K562 (cell line): ENCODE results near the gene ATXN1.

Experiments used
- CREB1 ChIP-seq, 2 experiments: sonication (generic) in 1 of 2; formaldehyde crosslinking in 1 of 2; IDR thresholded peaks; 2 replicates each; pipeline versions ENCODE4 v1.6.1 to v1.8.0; 2012 to 2022; ENCODE audit warnings: inconsistent platforms in 1 of 2, mild to moderate bottlenecking in 1 of 2, missing genetic modification reagents in 1 of 2, moderate library complexity in 1 of 2
- CTCF ChIP-seq, 3 experiments: IDR thresholded peaks in 2 of 3; conservative IDR thresholded peaks in 1 of 3; 2 replicates each; pipeline ENCODE4 v1.5.1; 2011 to 2012; ENCODE audit warnings: low read length in 3 of 3, mild to moderate bottlenecking in 3 of 3, control low read depth in 2 of 3, improper control_type of control experiment in 1 of 3, inconsistent platforms in 1 of 3, low read depth in 1 of 3, mixed read lengths in 1 of 3, moderate library complexity in 1 of 3; ENCODE audit not compliant: insufficient read depth in 2 of 3
- FOXJ3 ChIP-seq: sonication (generic); formaldehyde crosslinking; IDR thresholded peaks from 2 replicates; pipeline ENCODE4 v1.4.0; 2020; ENCODE audit warnings: mild to moderate bottlenecking, missing genetic modification reagents
- JUND ChIP-seq, 2 experiments: IDR thresholded peaks; 2 replicates in 1 of 2; 3 replicates in 1 of 2; pipeline ENCODE4 v1.6.1; 2011; ENCODE audit warnings: borderline replicate concordance in 2 of 2, low read depth in 2 of 2, low read length in 2 of 2, improper control_type of control experiment in 1 of 2, missing biosample characterization in 1 of 2, missing genetic modification characterization in 1 of 2, missing genetic modification reagents in 1 of 2
- NFRKB ChIP-seq: fragments of 450-650 bp; IDR thresholded peaks from 2 replicates; pipeline ENCODE4 v1.6.1; 2016; ENCODE audit warnings: low read depth
- POLR2A ChIP-seq: fragments of 450-650 bp; conservative IDR thresholded peaks from 2 replicates; pipeline ENCODE4 v1.6.1; 2016
- RERE ChIP-seq: sonication (generic); formaldehyde crosslinking; IDR thresholded peaks from 2 replicates; pipeline ENCODE4 v1.8.0; 2023; ENCODE audit warnings: missing genetic modification reagents, mild to moderate bottlenecking, borderline replicate concordance
- SAP30 ChIP-seq: fragments of 200-600 bp; sonication (generic); IDR thresholded peaks from 2 replicates; pipeline ENCODE4 v1.6.1; 2012; ENCODE audit warnings: borderline replicate concordance, low read depth, mild to moderate bottlenecking, moderate library complexity, low read length, control low read depth, inconsistent platforms; ENCODE audit not compliant: insufficient read depth, poor library complexity, severe bottlenecking
- SMARCE1 ChIP-seq: fragments of 450-650 bp; IDR thresholded peaks from 2 replicates; pipeline ENCODE4 v1.7.1; 2016; ENCODE audit warnings: mild to moderate bottlenecking
- SNAPC5 ChIP-seq: fragments of 250-450 bp; sonication (Bioruptor Pico); IDR thresholded peaks from 2 replicates; pipeline ENCODE4 v1.8.0; 2021; ENCODE audit warnings: moderate library complexity, mild to moderate bottlenecking, inconsistent platforms
- ZNF263 ChIP-seq: sonication (generic); formaldehyde crosslinking; IDR thresholded peaks from 2 replicates; pipeline ENCODE4 v1.8.0; 2022; ENCODE audit warnings: mild to moderate bottlenecking, missing genetic modification reagents, borderline replicate concordance

- TF ChIP-seq CTCF (IDR thresholded peaks at IDR 0.05 in 2 of 3, conservative IDR thresholded peaks at IDR 0.05 in 1 of 3; ENCODE audit: insufficient read depth in 2 of 3, low read depth in 1 of 3, low read length in 3 of 3) (no peak), FOXJ3 (CRISPR knock-in tag) (no peak), ZNF263 (CRISPR knock-in tag) (no peak), RERE (CRISPR knock-in tag) (no peak), SMARCE1 (no peak), SAP30 (no peak), POLR2A (no peak), NFRKB (no peak), CREB1 (IDR thresholded peaks at IDR 0.05) (no peak), CREB1 (CRISPR knock-in tag; IDR thresholded peaks at IDR 0.05) (no peak), SNAPC5 (CRISPR knock-in tag) (no peak), JUND (IDR thresholded peaks at IDR 0.05; ENCODE audit: borderline replicate concordance, low read depth, low read length) (no peak), JUND (tag; IDR thresholded peaks at IDR 0.05; ENCODE audit: borderline replicate concordance, low read depth, low read length) (no peak)
These were observed 442.1 kb downstream of the ATXN1 start for GRCh38 chr6:16318953-16319720.
